ENCODE measurements around the gene CABP4.
A peak's percentile ranks its signal among the peaks of the same experiment; 100 is the strongest.
"Not testable (repeated sequence)": the region's sequence is repeated elsewhere in the genome, so short reads cannot be mapped to it uniquely, and the experiment has no call there.

The CABP4 gene

DNA sequence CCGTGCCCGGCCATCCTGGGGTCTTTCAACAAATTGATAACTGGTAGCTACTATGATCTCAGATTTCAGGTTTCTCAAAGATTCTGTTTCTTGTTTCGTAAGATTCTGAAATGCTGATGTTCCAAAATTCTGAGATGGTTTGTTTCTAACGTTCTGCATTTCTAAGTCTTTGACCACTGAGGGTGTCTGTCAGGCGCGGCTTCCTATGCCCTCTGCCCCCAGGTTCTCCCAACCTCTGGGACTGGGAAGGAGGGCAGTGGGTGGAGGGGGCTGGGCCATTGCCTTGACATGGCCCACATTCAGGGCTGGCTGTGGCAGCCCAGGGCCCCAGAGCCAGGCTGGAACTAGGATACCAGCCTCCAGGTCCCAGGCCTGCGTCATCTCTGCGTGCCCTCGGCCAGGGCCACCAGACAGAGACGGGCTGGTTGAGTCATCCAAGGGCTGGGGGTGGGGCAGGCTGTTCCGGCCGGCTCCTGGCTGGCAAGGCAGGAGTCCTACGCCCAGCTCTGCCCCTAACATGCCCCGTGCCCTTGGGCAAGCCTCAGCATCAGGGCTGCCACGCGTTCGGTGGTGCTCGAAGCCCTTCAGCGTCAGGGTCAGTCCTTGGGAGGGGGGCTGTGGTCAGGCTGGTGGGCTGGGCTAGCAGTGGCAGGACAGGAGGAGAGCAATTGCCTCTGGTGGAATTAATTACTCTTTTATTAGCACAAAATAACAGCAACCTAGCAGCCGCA is 8.7 kb downstream of the CABP4 start:
- no peak overlapping the region for H2AFZ ChIP-seq (ENCODE audit: low read depth, low read length)
- peaks cover 17% of the 10 kb centered on the region for H3K4me1 ChIP-seq (ENCODE audit: insufficient read depth, low read length)
- no peaks in the 10 kb centered on the region for H3K27me3 ChIP-seq (ENCODE audit: insufficient read depth, low read length)
- H3K36me3 ChIP-seq (ENCODE audit: insufficient read depth, low read length) = no peaks in the 10 kb centered on the region
- no peaks in the 10 kb centered on the region for H3K9me3 ChIP-seq (ENCODE audit: low read length)
- peak overlapping the region; percentile 25 for H3K4me3 ChIP-seq (ENCODE audit: low read length)

DNA sequence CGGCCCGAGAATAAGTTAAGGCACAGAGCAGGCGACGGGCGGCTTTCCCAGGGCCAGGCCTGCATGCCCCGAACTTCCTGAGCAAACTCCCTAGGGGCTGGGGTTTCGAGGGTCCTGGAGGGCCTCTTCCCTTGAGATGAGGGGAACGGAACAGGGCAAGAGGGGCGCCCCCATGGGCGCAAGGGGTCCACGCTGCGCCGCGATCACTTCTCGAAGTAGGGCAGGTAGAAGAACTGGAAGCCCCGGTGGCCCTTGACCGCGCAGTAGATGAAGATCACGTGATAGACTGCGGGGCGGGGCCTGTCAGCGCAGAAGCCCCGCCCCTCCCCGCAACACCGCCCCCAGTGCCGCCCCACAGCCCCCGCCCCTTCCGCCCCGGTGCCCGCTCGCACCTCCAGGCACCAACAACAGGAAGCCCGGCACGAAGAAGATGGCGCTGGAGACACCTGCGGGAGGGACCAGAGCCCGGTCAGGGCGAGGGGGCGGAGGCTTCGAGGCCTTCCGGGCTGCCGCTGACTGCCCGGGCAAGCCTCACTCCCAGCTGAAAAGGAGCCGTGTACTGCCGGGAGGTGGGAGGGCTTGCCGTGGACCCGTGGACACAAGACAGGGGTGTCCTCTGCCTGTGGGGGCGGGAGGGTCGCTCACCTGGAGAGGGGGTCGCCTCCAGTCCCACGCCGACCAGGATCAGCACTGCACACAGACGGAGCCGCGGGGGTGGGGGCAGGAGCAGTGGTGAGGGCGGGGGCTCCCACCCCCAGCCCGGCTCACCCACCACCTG is 9.4 kb downstream of the CABP4 start:
- no peaks in the 10 kb centered on the region for H3K36me3 ChIP-seq (ENCODE audit: insufficient read depth, low read length)
- no peaks in the 10 kb centered on the region for H3K27me3 ChIP-seq (ENCODE audit: insufficient read depth, low read length)
- peaks cover 20% of the 10 kb centered on the region for H3K4me1 ChIP-seq (ENCODE audit: insufficient read depth, low read length)
- H2AFZ ChIP-seq (ENCODE audit: low read depth, low read length) = no peak overlapping the region
- no peaks in the 10 kb centered on the region for H3K9me3 ChIP-seq (ENCODE audit: low read length)
- H3K4me3 ChIP-seq (ENCODE audit: low read length) = peak overlapping the region; percentile 49

DNA sequence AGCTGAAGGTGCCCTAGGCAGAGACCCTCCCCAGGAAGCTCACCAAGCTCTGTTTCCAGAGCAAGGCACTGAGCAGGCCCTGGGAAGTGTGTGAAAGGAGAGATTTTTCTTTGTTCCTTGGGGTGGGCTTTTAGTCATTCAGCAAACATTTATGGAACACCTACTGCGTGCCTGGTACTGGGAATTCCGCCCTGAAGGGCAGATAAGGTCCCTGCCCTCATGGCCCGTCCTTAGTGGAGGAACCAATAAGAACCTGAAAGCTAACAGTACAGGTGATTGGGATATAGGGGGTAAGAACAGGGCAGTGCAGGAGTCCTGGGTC is 10.0 kb downstream of the CABP4 start:
- Histone ChIP-seq H3K4me1 (ENCODE audit: insufficient read depth, low read length) (peaks cover 20% of the 10 kb centered on the region), H3K4me3 (ENCODE audit: low read length) (peak overlapping the region; percentile 49), H3K27me3 (ENCODE audit: insufficient read depth, low read length) (no peaks in the 10 kb centered on the region), H3K36me3 (ENCODE audit: insufficient read depth, low read length) (no peaks in the 10 kb centered on the region), H3K9me3 (ENCODE audit: low read length) (no peaks in the 10 kb centered on the region), H2AFZ (ENCODE audit: low read depth, low read length) (no peak overlapping the region)

DNA sequence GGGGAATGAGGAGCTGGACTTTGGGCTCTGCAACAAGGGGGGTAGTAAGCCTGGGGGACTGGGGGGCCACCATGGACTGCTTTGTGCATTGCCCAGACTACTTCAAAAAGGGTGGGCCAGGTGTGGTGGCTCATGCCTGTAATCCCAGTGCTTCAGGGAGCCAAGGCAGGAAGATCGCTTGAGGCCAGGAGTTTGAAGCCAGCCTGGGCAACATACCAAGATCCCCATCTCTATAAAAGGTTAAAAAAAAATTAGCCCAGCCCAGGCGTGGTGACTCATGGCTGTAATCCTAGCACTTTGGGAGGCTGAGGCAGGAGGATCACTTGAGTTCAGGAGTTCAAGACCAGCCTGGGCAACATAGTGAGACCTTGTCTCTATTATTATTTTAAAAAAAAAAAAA is 10.4 kb downstream of the CABP4 start:
- H3K36me3 ChIP-seq (ENCODE audit: insufficient read depth, low read length); H3K9me3 ChIP-seq (ENCODE audit: low read length); H3K27me3 ChIP-seq (ENCODE audit: insufficient read depth, low read length); H2AFZ ChIP-seq (ENCODE audit: low read depth, low read length): not testable (repeated sequence)
- H3K4me1 ChIP-seq (ENCODE audit: insufficient read depth, low read length) = peaks cover 20% of the 10 kb centered on the region
- H3K4me3 ChIP-seq (ENCODE audit: low read length) = peak overlapping the region; percentile 49

DNA sequence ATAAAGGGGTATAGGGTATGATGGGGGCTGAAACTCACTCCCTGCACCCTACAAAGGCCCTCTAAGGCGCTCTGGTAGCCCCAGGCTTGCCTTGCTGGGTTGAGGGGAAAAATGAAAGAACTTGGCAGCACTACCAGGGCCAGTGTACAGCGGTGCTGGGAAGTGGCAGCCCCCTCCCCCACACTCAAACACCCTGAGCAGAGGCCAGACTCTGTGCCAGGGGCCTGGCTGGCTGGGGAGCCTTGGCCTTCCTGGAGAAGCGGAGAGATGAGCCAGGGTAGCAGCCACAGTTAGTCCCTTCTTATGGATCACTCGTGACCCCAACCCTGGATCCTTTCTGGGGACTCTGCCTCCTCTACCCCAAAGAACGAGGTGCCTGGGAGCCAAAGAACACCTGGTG is 11.2 kb downstream of the CABP4 start:
- Histone ChIP-seq H3K27me3 (ENCODE audit: insufficient read depth, low read length) (no peaks in the 10 kb centered on the region), H3K4me1 (ENCODE audit: insufficient read depth, low read length) (peaks cover 20% of the 10 kb centered on the region), H3K36me3 (ENCODE audit: insufficient read depth, low read length) (no peaks in the 10 kb centered on the region), H3K9me3 (ENCODE audit: low read length) (no peaks in the 10 kb centered on the region), H3K4me3 (ENCODE audit: low read length) (no peak overlapping the region), H2AFZ (ENCODE audit: low read depth, low read length) (no peak overlapping the region)

DNA sequence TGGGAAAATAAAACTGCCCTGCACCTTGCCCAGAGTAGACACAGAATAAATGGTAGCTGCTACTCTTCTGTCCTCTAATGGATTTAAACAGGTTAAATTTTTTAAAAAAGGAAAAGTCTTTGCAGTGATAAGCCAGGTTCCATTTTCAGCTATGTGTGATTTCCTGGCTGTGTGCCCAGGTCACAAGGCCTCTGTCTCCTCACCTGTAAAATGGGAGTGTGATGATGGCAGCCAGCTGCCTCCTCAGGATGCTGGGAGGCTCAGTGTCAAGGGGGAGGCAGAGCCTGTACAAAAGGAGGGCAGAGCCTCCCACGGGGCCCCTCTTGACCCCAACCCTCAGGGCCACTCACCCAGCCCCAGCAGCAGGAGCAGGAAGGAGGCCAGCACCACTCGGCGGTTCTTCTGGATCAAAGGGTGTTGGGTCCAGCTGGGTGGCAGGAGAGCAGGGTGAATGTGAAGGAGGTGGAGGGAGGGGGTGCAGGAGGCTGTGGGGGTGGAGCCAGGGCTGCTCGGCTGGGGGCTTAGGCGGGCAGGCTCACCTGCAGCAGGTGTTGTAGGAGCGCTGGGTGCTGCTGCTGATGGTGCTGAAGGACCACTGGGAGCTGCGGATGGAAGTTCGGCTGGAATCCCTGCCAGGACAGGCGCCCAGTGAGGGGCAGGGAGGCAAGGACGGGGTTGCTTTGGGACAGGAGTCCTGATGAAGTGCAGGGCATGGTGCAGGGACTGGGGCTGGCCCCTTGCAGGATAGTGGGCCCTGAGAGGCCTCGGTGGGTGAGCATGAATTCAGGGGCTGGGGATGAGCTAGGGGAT is 12.0 kb downstream of the CABP4 start:
- peaks cover 20% of the 10 kb centered on the region for H3K4me1 ChIP-seq (ENCODE audit: insufficient read depth, low read length)
- no peaks in the 10 kb centered on the region for H3K36me3 ChIP-seq (ENCODE audit: insufficient read depth, low read length)
- H2AFZ ChIP-seq (ENCODE audit: low read depth, low read length) = no peak overlapping the region
- H3K27me3 ChIP-seq (ENCODE audit: insufficient read depth, low read length) = no peaks in the 10 kb centered on the region
- H3K9me3 ChIP-seq (ENCODE audit: low read length) = no peaks in the 10 kb centered on the region
- H3K4me3 ChIP-seq (ENCODE audit: low read length) = no peak overlapping the region

DNA sequence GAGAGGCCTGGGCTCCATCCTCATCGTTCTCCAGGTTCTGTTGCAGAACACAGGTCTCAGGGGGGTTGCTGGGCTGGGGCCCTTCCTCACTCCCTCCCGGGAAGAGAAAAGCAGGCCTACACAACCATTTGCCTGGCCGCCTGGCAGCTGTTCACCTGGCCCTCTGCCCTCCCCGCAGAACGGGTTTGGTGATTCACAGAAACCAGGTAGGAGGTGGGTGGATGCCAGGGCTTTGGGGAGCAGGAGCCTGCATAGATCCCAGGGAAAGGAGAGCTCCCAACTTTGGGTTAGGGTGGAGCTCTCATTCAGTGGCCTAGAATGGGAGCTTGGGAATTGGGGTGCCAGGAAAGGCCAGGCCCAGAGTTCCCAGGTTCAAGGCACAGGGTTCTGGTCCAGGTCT is 12.9 kb downstream of the CABP4 start:
- H3K4me3 ChIP-seq (ENCODE audit: low read length) = peak overlapping the region; percentile 86
- H3K27me3 ChIP-seq (ENCODE audit: insufficient read depth, low read length) = no peaks in the 10 kb centered on the region
- H2AFZ ChIP-seq (ENCODE audit: low read depth, low read length) = no peak overlapping the region
- no peaks in the 10 kb centered on the region for H3K36me3 ChIP-seq (ENCODE audit: insufficient read depth, low read length)
- peaks cover 20% of the 10 kb centered on the region for H3K4me1 ChIP-seq (ENCODE audit: insufficient read depth, low read length)
- H3K9me3 ChIP-seq (ENCODE audit: low read length) = no peaks in the 10 kb centered on the region

DNA sequence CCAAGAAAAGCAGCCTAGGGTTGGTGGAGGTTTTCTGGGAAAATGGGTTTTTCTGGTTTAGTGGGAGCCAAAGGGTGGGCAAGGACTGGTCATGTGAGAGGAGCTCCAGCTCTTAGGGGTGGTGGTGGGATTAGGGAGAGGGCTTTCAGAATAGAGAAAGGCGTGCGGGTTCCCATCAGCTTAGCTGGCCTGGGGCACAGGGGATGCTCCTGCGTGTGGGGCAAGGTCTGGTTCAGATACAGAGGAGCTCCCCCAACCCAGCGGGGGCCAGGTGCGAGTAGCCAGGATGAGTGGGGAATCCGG is 13.3 kb downstream of the CABP4 start:
- Histone ChIP-seq H3K9me3 (ENCODE audit: low read length) (no peaks in the 10 kb centered on the region), H3K4me3 (ENCODE audit: low read length) (peak overlapping the region; percentile 86), H2AFZ (ENCODE audit: low read depth, low read length) (no peak overlapping the region), H3K4me1 (ENCODE audit: insufficient read depth, low read length) (peaks cover 20% of the 10 kb centered on the region), H3K36me3 (ENCODE audit: insufficient read depth, low read length) (no peaks in the 10 kb centered on the region), H3K27me3 (ENCODE audit: insufficient read depth, low read length) (no peaks in the 10 kb centered on the region)

DNA sequence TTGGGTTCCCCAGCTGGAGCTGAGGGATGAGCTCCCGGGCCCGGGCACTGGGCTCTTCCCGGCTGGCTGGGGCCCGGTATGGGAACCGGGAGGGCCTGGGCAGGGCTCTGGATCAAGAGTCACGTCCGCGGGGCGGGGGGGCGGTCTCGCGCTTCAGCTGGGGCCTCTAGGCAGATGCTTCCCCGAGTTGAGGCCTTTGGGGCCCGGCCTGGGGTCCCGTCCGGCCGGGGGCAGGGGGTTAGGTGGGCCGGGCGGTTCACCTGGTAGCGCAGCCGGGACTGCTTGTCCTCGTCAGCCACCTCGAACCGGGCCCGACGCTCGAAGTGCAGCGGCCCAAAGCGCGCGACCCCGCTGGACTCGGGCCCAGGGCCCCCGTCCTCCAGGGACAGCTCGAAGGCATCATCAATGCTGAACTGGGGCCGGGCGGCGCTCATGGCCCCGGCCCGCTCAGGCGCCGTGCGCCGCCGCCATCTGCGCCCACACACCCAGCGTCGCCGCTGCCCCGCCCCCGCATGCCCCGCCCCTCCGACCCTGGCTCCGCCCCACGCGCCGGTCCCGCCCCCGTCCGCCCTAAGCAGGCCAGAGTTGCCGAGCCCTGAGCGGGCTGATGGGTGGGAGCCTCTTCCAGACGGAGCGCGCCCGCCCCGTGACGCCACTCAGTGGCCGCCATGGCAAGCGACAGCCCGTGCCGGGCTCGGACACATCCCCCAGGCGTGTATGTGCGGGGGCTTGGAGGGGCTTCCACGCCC is 13.8 kb downstream of the CABP4 start, which contains the start of gene TMEM134:
Gene TMEM134, minus strand, starts transcription at position 493 of the 749 bp plus-strand sequence. Its CDS starts 59 bp downstream, at position 434.
- H2AFZ ChIP-seq (ENCODE audit: low read depth, low read length) = peak within 1 kb of the TSS; percentile 48
- H3K4me1 ChIP-seq (ENCODE audit: insufficient read depth, low read length) = peaks cover 18% of the 10 kb centered on the region
- no peaks in the 10 kb centered on the region for H3K27me3 ChIP-seq (ENCODE audit: insufficient read depth, low read length)
- no peaks in the 10 kb centered on the region for H3K9me3 ChIP-seq (ENCODE audit: low read length)
- no peaks in the 10 kb centered on the region for H3K36me3 ChIP-seq (ENCODE audit: insufficient read depth, low read length)
- peak within 1 kb of the TSS; percentile 86 for H3K4me3 ChIP-seq (ENCODE audit: low read length)

DNA sequence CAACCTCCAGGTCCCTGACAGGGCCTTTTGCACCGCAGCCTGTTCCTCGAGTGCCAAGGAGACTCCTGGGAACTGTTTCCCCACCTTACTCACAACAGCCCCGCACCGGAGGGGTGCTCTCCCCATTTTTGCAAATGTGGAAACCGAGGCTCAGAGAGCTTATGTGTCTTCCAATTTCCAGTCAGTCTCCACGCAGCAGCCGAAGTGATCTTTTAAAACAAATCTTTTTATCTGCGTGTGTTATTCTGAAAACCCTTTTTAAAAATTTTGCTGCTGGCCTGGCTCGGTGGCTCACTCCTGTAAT is 14.3 kb downstream of the CABP4 start:
- Histone ChIP-seq H3K4me3 (ENCODE audit: low read length) (peak overlapping the region; percentile 51), H3K27me3 (ENCODE audit: insufficient read depth, low read length) (no peaks in the 10 kb centered on the region), H3K9me3 (ENCODE audit: low read length) (no peaks in the 10 kb centered on the region), H3K36me3 (ENCODE audit: insufficient read depth, low read length) (no peaks in the 10 kb centered on the region), H3K4me1 (ENCODE audit: insufficient read depth, low read length) (peaks cover 15% of the 10 kb centered on the region), H2AFZ (ENCODE audit: low read depth, low read length) (peak overlapping the region; percentile 48)

DNA sequence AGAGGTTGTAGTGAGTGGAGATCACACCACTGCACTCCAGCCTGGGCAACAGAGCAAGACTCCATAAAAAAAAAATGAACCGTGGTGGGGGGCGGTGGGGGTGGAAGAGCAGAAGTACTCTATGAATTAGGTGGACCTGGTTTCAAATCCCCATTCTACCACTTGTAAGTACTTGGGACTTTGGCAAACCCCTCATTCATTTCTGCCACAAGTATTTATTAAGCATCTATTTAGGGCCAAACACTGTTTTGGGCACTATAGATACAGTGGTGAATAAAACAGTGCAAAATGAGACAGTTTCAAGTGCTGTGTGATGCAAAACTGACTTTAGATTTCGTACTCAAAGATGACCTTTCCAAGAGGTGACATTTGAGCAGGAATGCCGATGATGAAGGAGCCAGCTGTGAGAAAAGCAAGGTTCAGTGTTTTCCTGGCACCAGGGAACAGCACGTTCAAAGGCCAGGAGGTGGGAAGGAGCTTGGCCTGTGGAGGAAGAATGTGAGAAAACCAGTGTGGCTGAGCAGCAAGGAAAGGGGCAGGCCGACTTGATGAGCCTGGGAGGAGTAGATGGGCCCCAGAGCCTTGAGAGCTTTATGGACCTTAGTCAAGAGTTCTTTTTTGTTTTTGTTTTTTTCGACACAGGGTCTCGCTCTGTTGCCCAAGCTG is 15.3 kb downstream of the CABP4 start:
- Histone ChIP-seq H3K4me1 (ENCODE audit: insufficient read depth, low read length) (peaks cover 15% of the 10 kb centered on the region), H3K36me3 (ENCODE audit: insufficient read depth, low read length) (no peaks in the 10 kb centered on the region), H3K4me3 (ENCODE audit: low read length) (no peak overlapping the region), H3K9me3 (ENCODE audit: low read length) (no peaks in the 10 kb centered on the region), H3K27me3 (ENCODE audit: insufficient read depth, low read length) (no peaks in the 10 kb centered on the region), H2AFZ (ENCODE audit: low read depth, low read length) (no peak overlapping the region)

DNA sequence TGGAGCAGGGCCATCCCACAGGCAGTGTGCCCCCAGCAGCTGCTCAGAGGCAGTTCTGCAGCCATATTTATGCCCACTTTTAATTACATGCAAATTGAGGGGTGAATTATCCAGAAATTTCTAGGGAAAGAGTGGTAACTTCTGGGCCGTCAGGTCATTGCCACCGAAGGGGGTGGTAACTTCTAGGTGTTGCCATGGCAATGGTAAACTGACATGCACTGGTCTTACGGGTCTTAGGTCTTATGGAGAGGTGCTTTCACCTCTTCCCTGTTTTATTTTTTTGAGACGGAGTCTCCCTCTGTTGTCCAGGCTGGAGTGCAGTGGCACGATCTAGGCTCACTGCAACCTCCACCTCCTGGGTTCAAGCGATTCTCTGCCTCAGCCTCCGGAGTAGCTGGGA is 17.7 kb downstream of the CABP4 start:
- Histone ChIP-seq H3K4me3 (ENCODE audit: low read length) (no peak overlapping the region), H2AFZ (ENCODE audit: low read depth, low read length) (no peak overlapping the region), H3K36me3 (ENCODE audit: insufficient read depth, low read length) (no peaks in the 10 kb centered on the region), H3K4me1 (ENCODE audit: insufficient read depth, low read length) (peaks cover 9% of the 10 kb centered on the region), H3K9me3 (ENCODE audit: low read length) (no peaks in the 10 kb centered on the region), H3K27me3 (ENCODE audit: insufficient read depth, low read length) (no peaks in the 10 kb centered on the region)
